Endothelial cell of umbilical vein (primary cell): ENCODE data around the gene ADAMTSL2. TPM values are rescaled to one million over a fixed set of nuclear protein-coding genes. Genes with fewer than 3 reads are reported as not detected.

Experiments
- BruUV-seq: library from RNA; stranded (reverse); fragments of 400-500 nt; replicated peaks from 2 replicates; lab custom pipeline; 2021; lab: Mats Ljungman, UMichigan
- CTCF ChIA-PET: fragments of 300-600, 350-600 bp; sonication (Branson Sonifier 250); formaldehyde crosslinking; loops from one replicate; lab custom pipeline; 2021; ENCODE audit warnings: antibody characterized with exemption, inconsistent platforms; lab: Charles Lee
- POLR2A ChIA-PET: fragments of 300-600, 350-600 bp; sonication (Branson Sonifier 250); formaldehyde crosslinking; loops from one replicate; lab custom pipeline; 2021; ENCODE audit warnings: antibody characterized with exemption, inconsistent platforms; lab: Charles Lee
- DNase-seq: peaks from one replicate; pipeline ENCODE4 v3.0.0-alpha.2; 2011; ENCODE audit warnings: low read depth, low spot score
- FAIRE-seq: peaks from 2 replicates; lab custom pipeline; 2011; peaks lifted over from hg19 to GRCh38; lab: Jason Lieb, UNC
- H2AFZ ChIP-seq: 2 replicates; pipeline ENCODE4 v1.6.0; 2012; ENCODE audit warnings: low read depth, low read length, control low read depth, inconsistent platforms
- H3K27ac ChIP-seq: 2 replicates; pipeline ENCODE4 v1.5.1; 2011; ENCODE audit warnings: low read depth, mild to moderate bottlenecking, control low read depth, low read length, moderate library complexity; ENCODE audit not compliant: insufficient read depth
- H3K27me3 ChIP-seq, 2 experiments: 2 replicates each; pipeline versions ENCODE4 v1.6.0 to v1.6.1; 2011; ENCODE audit warnings: low read length in 2 of 2, mixed read lengths in 1 of 2; ENCODE audit not compliant: control insufficient read depth in 2 of 2, insufficient read depth in 2 of 2
- H3K36me3 ChIP-seq, 2 experiments: 2 replicates in 1 of 2; 3 replicates in 1 of 2; pipeline ENCODE4 v1.5.1; 2011; ENCODE audit warnings: low read length in 2 of 2, mild to moderate bottlenecking in 1 of 2, moderate library complexity in 1 of 2; ENCODE audit not compliant: control insufficient read depth in 2 of 2, insufficient read depth in 2 of 2; ENCODE audit errors: extremely low read depth in 1 of 2
- H3K4me1 ChIP-seq: 3 replicates; pipeline ENCODE4 v1.5.1; 2011; ENCODE audit warnings: mild to moderate bottlenecking, low read length; ENCODE audit not compliant: control insufficient read depth, insufficient read depth; ENCODE audit errors: extremely low read depth
- H3K4me2 ChIP-seq: 2 replicates; pipeline ENCODE4 v1.6.1; 2011; ENCODE audit warnings: low read length, control low read depth, mixed read lengths; ENCODE audit not compliant: insufficient read depth
- H3K4me3 ChIP-seq, 3 experiments: fragments of 200-600 bp in 1 of 3; sonication (generic), shearing (Covaris generic) in 1 of 3; replicated peaks in 1 of 3; 2 replicates each; pipeline ENCODE4 v1.5.1; 2011 to 2016; ENCODE audit warnings: control low read depth in 3 of 3, low read length in 3 of 3, mild to moderate bottlenecking in 2 of 3, inconsistent platforms in 1 of 3, low read depth in 1 of 3, moderate library complexity in 1 of 3; ENCODE audit not compliant: insufficient read depth in 1 of 3
- H3K79me2 ChIP-seq: 2 replicates; pipeline ENCODE4 v1.6.0; 2012; ENCODE audit warnings: low read length, inconsistent platforms; ENCODE audit not compliant: control insufficient read depth, insufficient read depth
- H3K9ac ChIP-seq: replicated peaks from 2 replicates; pipeline ENCODE3; 2011; ENCODE audit warnings: low read length, control low read depth; ENCODE audit not compliant: insufficient read depth; ENCODE audit errors: extremely low read depth
- H3K9me1 ChIP-seq: replicated peaks from 3 replicates; pipeline ENCODE4 v1.6.0; 2011; ENCODE audit warnings: mild to moderate bottlenecking, low read length; ENCODE audit not compliant: control insufficient read depth, insufficient read depth; ENCODE audit errors: extremely low read depth
- H3K9me3 ChIP-seq: replicated peaks from 2 replicates; pipeline ENCODE4 v1.5.1; 2012; ENCODE audit warnings: low read length, inconsistent platforms; ENCODE audit not compliant: control insufficient read depth, insufficient read depth
- H4K20me1 ChIP-seq: replicated peaks from 2 replicates; pipeline ENCODE3; 2011; ENCODE audit warnings: mild to moderate bottlenecking, low read length; ENCODE audit not compliant: control insufficient read depth, insufficient read depth; ENCODE audit errors: extremely low read depth
- CTCF ChIP-seq, 2 donors: IDR thresholded peaks; 1 replicate in 1 of 2; 2 replicates in 1 of 2; pipeline ENCODE4 v1.5.1; 2011; ENCODE audit warnings: low read length in 2 of 2, mild to moderate bottlenecking in 2 of 2, moderate library complexity in 2 of 2, control low read depth in 1 of 2, inconsistent platforms in 1 of 2, low read depth in 1 of 2; ENCODE audit not compliant: insufficient read depth in 1 of 2; ENCODE audit errors: extremely low read depth in 1 of 2
- EZH2 ChIP-seq: IDR thresholded peaks from 2 replicates; pipeline ENCODE4 v1.6.1; 2012; ENCODE audit warnings: borderline replicate concordance, low read depth, mild to moderate bottlenecking, moderate library complexity, low read length, inconsistent platforms; ENCODE audit not compliant: severe bottlenecking
- FOS ChIP-seq: IDR thresholded peaks from 2 replicates; pipeline ENCODE4 v1.6.1; 2011; ENCODE audit warnings: mild to moderate bottlenecking, low read length, moderate library complexity, borderline replicate concordance; ENCODE audit not compliant: insufficient read depth
- GATA2 ChIP-seq: IDR thresholded peaks from 2 replicates; pipeline ENCODE4 v1.7.0; 2011; ENCODE audit warnings: low read depth, mild to moderate bottlenecking, moderate library complexity, mixed read lengths, low read length; ENCODE audit not compliant: insufficient read length, insufficient read depth
- JUN ChIP-seq: IDR thresholded peaks from 2 replicates; pipeline ENCODE4 v1.6.1; 2011; ENCODE audit warnings: borderline replicate concordance, low read depth; ENCODE audit not compliant: insufficient read length, insufficient read depth
- MAX ChIP-seq: IDR thresholded peaks from 2 replicates; pipeline ENCODE4 v1.6.1; 2011; ENCODE audit not compliant: insufficient read depth, insufficient read length
- MYC ChIP-seq: IDR thresholded peaks from one replicate; pipeline ENCODE4 v1.6.1; 2011; ENCODE audit warnings: mild to moderate bottlenecking, low read depth, low read length
- POLR2A ChIP-seq: IDR thresholded peaks from 2 replicates; pipeline ENCODE4 v1.6.1; 2012; ENCODE audit warnings: low read depth, mild to moderate bottlenecking, control low read depth, low read length
- POLR2AphosphoS5 ChIP-seq: IDR thresholded peaks from 2 replicates; pipeline ENCODE4 v1.6.1; 2012; ENCODE audit warnings: low read depth, mild to moderate bottlenecking, control low read depth, low read length, moderate library complexity; ENCODE audit not compliant: insufficient read depth
- dilution Hi-C: fragments of 300-500 bp; cut with MboI; formaldehyde crosslinking; loops from one replicate; pipeline ENCODE4 v1.15.0; 2019; ENCODE audit warnings: low sequenced_read_pairs; ENCODE audit not compliant: extremely low pct_ligation_motif_present
- intact Hi-C: fragments of 100-400 bp; cut with micrococcal nuclease; formaldehyde crosslinking; loops from one replicate; pipeline ENCODE4 v1.10.0; 2022
- polyA plus RNA-seq, 4 experiments: library from polyadenylated mRNA; depleted of rRNA in 3 of 4; stranded (reverse) in 3 of 4; unstranded in 1 of 4; fragments of >200 nt; gene quantifications; 2 replicates each; pipeline versions ENCODE4 v1.2.1 to v1.2.3, GENCODE V29; 2011 to 2012; ENCODE audit warnings: missing spikeins in 1 of 4
- total RNA-seq: library from RNA; stranded (reverse); gene quantifications from 2 replicates; pipeline ENCODE4 v1.2.3, GENCODE V29; 2021

Gene ADAMTSL2
- total and polyA plus RNA-seq, 2 donors (not counting 3 experiments of a cell fraction or from before 2014, with no cell fraction given) = not detected

GRCh38 chr9:133508046-133508445, 26.5 kb upstream of the ADAMTSL2 start:
- no peaks in the 10 kb centered on the region for H3K9me1 ChIP-seq
- FAIRE-seq = no peak
- H3K9ac ChIP-seq = no peak overlapping the region
- H2AFZ ChIP-seq = no peak overlapping the region
- no peaks in the 10 kb centered on the region for H3K9me3 ChIP-seq
- H3K27me3 ChIP-seq = peaks cover 0 to 3% of the 10 kb centered on the region in 2 experiments
- H3K4me1 ChIP-seq = no peaks in the 10 kb centered on the region
- no peaks in the 10 kb centered on the region for H3K36me3 ChIP-seq
- no peak overlapping the region for H3K4me2 ChIP-seq
- DNase-seq = no peak
- POLR2A ChIA-PET = no interaction called here
- no peaks in the 10 kb centered on the region for H3K79me2 ChIP-seq
- dilution Hi-C loops = no loop called here
- no peak overlapping the region for H3K27ac ChIP-seq
- no peak for TF ChIP-seq MAX
- TF ChIP-seq JUN = no peak
- no peak for TF ChIP-seq MYC
- TF ChIP-seq POLR2AphosphoS5 = no peak
- TF ChIP-seq EZH2 = no peak
- TF ChIP-seq GATA2 = no peak
- TF ChIP-seq FOS = no peak
- no peak for TF ChIP-seq CTCF (IDR thresholded peaks at IDR 0.05; ENCODE audit: extremely low read depth in 1 of 2, insufficient read depth in 1 of 2, low read depth in 1 of 2, low read length in 2 of 2)
- TF ChIP-seq POLR2A = no peak
- H3K4me3 ChIP-seq = no peak overlapping the region
- intact Hi-C loops = no loop called here
- no peaks in the 10 kb centered on the region for H4K20me1 ChIP-seq
- no TSS peak for BruUV-seq
- CTCF ChIA-PET = no interaction called here
